Measurements from ENCODE around the gene ANKS1B.
"Not testable (repeated sequence)": the region's sequence is repeated elsewhere in the genome, so short reads cannot be mapped to it uniquely, and the experiment has no call there.

ANKS1B gene

GRCh38 chr12:99250091-99250490 is 734.6 kb downstream of the ANKS1B start:
- DNase-seq, result no peak

- no peak for DNase-seq
Measured at GRCh38 chr12:99249543-99249942, 735.2 kb downstream of the ANKS1B start.

- DNase-seq, result not testable (repeated sequence)
Measured at GRCh38 chr12:99237907-99238538, 746.7 kb downstream of the ANKS1B start.

GRCh38 chr12:99235381-99235780 is 749.4 kb downstream of the ANKS1B start:
- DNase-seq, result no peak

- no peak for DNase-seq
Measured at GRCh38 chr12:99234702-99235101, 750.0 kb downstream of the ANKS1B start.

GRCh38 chr12:99232324-99232723 is 752.4 kb downstream of the ANKS1B start:
- no peak for DNase-seq

GRCh38 chr12:99231031-99231430 is 753.7 kb downstream of the ANKS1B start:
- DNase-seq, result no peak

GRCh38 chr12:99224237-99224636 is 760.5 kb downstream of the ANKS1B start:
- no peak for DNase-seq

GRCh38 chr12:99223579-99223978 is 761.2 kb downstream of the ANKS1B start:
- no peak for DNase-seq

- no peak for DNase-seq
Measured at GRCh38 chr12:99213047-99213446, 771.7 kb downstream of the ANKS1B start.

- no peak for DNase-seq
Measured at GRCh38 chr12:99212275-99212674, 772.5 kb downstream of the ANKS1B start.

- DNase-seq, result no peak
Measured at GRCh38 chr12:99205111-99205510, 779.6 kb downstream of the ANKS1B start.

GRCh38 chr12:99201906-99202645 is 782.7 kb downstream of the ANKS1B start:
- no peak for DNase-seq

GRCh38 chr12:99200711-99201384 is 783.9 kb downstream of the ANKS1B start:
- DNase-seq, result no peak

- DNase-seq, result no peak
Measured at GRCh38 chr12:99195474-99195873, 789.3 kb downstream of the ANKS1B start.

- no peak for DNase-seq
Measured at GRCh38 chr12:99192489-99192888, 792.2 kb downstream of the ANKS1B start.

- DNase-seq, result no peak
Measured at GRCh38 chr12:99176871-99177270, 807.9 kb downstream of the ANKS1B start.

GRCh38 chr12:99170461-99170860 is 814.3 kb downstream of the ANKS1B start:
- no peak for DNase-seq

- DNase-seq, result no peak
Measured at GRCh38 chr12:99170037-99170436, 814.7 kb downstream of the ANKS1B start.

- no peak for DNase-seq
Measured at GRCh38 chr12:99157946-99158345, 826.8 kb downstream of the ANKS1B start.

GRCh38 chr12:99154983-99155336 is 829.8 kb downstream of the ANKS1B start:
- DNase-seq, result no peak

GRCh38 chr12:99154216-99154982 is 830.3 kb downstream of the ANKS1B start:
- DNase-seq, result no peak

- DNase-seq, result no peak
Measured at GRCh38 chr12:99153293-99153692, 831.4 kb downstream of the ANKS1B start.
